HG03520 (cell line): Measurements from ENCODE around the gene EIF3K.
"Not testable (repeated sequence)": the region's sequence is repeated elsewhere in the genome, so short reads cannot be mapped to it uniquely, and the experiment has no call there.

ENCODE experiments used
- ATAC-seq: cut with Tn5 transposase; IDR thresholded peaks from one replicate; pipeline ENCODE4 v1.9.1; 2021; ENCODE audit warnings: mild to moderate bottlenecking, moderate library complexity; ENCODE audit not compliant: unreplicated experiment

EIF3K gene, protein sequence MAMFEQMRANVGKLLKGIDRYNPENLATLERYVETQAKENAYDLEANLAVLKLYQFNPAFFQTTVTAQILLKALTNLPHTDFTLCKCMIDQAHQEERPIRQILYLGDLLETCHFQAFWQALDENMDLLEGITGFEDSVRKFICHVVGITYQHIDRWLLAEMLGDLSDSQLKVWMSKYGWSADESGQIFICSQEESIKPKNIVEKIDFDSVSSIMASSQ

DNA sequence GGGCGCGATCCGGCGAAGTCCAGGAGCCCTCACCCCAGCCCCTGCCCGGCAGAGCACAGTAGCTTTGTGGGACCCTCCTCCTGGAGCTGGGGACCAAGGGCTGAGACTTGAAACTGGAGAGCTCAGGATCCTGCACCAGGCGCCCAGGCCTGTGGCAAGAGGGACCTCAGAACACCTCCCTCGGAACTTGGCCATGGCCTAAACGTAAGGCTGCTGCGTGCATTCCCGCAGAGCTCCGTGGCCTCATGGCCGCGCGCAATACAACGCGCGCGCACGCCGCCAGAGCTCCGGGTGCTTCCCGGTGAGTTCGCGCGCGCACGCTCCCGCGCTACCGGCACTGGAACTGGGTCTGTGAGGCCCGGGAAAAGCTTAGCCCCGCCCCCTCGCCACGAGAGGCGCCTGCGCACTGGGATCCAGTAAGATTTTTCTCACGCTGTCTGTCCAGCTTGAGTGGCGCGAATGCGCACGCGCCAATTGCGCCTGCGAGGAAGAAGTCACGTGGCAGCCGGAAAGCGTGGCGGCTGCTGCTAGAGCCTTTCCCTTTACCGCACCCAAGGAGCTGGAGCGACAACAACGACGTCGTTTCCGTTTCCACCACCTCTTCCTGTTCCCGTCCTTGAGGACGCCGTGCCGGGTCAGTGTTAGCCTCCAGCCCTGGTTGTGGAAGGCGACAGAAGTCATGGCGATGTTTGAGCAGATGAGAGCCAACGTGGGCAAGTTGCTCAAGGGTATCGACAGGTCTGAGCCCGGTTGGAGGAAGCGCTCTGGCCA lies at the start of gene EIF3K:
Gene EIF3K (plus strand): TSS at position 599 of the 771 bp plus-strand sequence. CDS start 81 bp downstream, at position 680.
- peak; percentile 64 for ATAC-seq

DNA sequence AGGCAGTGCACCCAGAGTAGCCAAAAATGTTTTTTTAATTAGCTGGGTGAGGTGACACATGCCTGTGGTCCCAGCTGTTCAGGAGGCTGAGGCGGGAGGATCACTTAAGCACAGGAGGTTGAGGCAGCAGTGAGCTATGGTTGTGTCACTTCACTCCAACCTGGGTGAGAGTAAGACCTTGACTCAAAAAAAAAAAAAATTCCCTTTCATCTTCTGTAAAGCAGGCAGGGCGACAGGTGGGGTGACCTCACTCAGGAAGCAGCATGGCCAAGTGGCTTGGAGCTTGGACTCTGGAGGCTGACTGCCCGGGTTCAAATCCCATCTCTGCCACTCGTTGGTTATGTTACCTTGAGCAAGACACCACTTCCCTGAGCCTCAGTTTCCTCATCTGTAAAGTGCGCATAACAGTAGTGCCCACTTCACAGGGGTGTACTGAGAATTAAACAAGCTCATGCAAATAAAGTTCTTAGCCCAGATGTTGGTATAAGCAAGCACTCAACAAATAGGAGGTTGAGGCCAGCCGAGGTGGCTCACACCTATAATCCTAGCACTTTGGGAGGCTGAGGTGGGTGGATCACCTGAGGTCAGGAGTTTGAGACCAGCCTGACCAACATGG lies 49.5 kb upstream of the EIF3K start:
- no peak for ATAC-seq

DNA sequence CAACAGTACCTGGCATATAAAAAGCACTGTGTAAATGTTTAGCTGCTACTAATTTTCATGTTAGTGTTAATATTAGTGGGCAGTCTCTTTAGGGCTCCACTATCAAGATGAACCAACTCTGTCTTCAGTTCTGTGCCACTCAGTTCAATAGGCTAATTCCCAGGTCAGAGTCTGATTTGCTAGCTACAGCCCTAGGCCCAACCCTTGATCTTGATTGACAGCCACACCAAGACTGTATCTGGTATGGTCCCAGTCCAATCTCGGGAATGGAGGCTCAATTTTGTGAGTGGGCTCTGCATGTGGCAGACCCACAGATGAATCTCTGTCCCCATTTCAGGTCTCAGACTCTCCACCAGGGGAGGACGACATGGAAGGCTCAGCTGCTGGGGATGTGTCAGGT lies 47.3 kb upstream of the EIF3K start:
- ATAC-seq: no peak

DNA sequence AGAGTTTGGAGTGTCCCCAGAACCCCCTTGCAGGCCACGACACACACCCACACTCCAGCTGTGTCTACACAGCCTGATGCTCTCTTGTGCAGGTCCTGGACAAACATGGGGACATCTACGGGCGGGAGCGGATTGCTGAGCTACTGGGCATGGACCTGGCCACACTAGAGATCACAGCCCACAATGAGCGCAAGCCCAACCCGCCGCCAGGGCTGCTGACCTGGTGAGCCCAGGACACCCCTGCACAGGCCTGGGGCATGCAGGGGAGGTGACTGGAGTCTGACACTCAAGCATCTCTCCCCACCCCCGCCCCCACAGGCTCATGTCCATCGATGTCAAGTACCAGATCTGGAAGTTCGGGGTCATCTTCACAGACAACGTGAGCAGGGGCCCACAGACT lies 41.2 kb upstream of the EIF3K start:
- ATAC-seq: no peak

DNA sequence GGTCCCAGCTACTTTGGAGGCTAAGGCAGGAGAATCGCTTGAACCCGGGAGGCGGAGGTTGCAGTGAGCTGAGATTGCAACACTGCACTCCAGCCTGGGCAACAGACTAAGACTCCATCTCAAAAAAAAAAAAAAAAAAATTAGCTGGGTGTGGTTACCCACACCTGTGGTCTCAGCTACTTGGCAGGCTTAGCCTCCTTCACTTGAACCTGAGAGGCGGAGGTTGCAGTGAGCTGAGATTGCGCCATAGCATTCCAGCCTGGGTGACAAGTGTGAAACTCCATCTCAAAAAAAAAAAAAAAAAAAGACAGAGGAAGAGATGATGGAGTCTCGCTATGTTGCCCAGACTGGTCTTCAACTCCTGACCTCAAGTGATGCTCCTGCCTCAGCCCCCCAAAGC lies 39.7 kb upstream of the EIF3K start:
- not testable (repeated sequence) for ATAC-seq

DNA sequence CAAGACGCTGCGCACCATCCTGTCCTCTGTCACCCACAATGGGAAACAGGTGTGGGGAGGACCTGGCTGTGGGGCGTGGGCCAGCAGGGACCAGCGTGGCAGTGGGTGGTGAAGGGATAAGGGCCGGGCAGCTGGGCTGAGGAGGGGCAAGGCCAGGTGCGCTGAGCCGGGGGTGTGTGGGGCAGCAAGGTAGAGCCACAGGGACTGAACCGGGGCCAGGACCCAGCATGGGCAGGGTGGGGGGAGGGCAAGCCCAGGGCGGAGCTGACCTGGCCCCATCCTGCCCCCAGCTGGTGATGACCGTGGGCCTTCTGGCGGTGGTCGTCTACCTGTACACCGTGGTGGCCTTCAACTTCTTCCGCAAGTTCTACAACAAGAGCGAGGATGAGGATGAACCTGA lies 38.9 kb upstream of the EIF3K start:
- ATAC-seq: no peak

DNA sequence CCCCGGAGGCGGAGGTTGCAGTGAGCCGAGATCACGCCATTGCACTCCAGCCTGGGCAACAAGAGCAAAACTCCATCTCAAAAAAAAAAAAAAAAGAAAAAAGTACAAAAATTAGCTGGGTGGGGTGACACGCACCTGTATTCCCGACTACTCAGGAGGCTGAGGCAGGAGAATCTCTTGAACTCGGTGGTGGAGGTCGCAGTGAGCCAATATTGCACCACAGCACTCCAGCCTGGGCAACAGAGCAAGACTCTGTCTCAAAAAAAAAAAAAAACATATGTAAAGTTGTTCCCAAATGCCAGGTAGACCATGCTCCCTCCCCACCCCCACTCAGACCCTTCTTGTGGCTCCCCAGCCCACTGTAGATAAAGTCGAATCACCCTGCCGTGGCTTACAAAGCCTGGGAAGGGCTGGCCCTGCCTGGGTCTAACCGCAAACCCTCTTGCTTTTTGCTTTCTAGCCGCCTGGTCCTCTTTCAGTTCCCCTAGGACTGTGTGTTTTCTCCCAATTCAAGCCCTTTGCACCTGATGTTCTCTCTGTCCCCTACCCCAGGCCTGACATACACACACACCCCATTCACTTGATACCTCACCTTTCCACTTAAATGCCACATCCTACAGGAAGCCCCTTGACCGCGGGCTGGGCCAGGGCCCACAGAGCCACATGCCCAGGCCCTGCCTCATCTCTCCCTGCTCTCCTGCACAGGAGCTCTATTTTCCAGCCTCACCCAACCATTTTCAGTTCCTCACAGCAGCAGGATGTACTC lies 35.6 kb upstream of the EIF3K start:
- ATAC-seq: no peak

DNA sequence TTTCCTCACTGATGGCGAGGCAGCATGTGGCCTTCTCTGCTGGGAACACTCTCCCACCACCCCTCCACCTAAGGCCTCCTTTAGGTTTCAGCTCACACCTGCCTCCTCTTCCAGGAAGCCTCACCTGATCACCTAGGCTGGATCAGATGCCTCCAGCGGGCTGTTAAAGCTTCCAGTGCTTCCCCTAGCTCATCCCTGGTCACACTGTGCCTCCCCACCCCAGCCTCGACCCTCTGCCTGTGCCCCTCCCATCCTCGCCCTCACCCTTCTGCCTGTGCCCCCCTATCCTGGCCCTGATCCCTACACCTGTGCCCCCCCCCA lies 35.0 kb upstream of the EIF3K start:
- no peak for ATAC-seq

DNA sequence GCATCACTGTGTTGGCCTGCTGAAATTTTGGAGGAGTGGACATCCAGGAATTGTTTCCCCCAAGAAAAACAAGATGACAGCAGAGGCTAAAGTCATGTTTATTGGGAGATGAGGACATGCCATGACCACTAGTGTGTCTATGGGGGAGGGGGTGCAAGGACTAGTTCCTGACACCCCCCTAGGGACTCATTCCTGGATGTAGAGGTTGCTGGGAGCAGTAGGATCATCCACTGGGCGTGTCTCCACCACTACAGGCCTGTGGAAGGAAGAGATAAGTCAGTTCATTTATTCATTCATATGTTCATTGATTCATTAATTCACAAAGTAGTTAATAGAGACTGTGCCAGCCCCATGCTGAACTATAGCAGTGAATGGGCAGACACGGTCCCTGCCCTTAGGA lies 31.4 kb upstream of the EIF3K start:
- no peak for ATAC-seq

DNA sequence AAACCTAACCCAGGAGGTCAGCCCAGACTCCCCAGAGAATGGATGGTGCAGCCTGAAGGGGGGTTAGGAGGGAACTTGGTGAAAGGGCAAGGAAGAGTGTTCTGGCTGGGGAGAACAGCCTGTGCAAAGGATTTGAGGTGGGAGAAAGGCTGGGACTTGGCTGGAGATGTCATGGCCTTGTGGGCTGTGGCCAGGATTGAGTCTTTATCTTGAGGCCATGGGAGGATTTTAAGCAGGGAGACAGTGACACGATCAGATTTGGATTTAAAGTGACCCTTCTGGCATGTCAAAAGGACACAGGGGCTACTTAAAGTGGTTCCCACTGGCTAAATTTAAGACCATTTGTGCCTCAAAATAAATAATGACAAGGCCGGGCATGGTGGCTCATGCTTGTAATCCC lies 30.9 kb upstream of the EIF3K start:
- no peak for ATAC-seq

DNA sequence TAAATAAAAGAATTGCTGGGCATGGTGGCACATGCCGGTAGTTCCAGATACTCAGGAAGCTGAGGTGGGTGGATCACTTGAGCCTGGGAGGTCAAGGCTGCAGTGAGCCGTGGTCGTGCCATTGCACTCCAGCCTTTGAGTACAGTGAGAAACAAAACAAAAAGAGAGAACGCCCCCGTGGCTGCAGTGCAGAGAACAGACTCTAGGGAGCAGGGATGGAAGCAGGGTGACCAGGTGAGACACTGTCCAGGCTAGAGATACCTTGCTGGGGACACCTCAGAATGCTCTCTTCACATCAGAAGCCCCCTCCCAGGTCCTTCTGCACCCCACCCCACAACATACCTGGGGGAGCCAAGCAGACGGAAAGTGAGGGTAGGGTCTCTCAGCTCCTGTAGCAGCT lies 26.0 kb upstream of the EIF3K start:
- no peak for ATAC-seq

DNA sequence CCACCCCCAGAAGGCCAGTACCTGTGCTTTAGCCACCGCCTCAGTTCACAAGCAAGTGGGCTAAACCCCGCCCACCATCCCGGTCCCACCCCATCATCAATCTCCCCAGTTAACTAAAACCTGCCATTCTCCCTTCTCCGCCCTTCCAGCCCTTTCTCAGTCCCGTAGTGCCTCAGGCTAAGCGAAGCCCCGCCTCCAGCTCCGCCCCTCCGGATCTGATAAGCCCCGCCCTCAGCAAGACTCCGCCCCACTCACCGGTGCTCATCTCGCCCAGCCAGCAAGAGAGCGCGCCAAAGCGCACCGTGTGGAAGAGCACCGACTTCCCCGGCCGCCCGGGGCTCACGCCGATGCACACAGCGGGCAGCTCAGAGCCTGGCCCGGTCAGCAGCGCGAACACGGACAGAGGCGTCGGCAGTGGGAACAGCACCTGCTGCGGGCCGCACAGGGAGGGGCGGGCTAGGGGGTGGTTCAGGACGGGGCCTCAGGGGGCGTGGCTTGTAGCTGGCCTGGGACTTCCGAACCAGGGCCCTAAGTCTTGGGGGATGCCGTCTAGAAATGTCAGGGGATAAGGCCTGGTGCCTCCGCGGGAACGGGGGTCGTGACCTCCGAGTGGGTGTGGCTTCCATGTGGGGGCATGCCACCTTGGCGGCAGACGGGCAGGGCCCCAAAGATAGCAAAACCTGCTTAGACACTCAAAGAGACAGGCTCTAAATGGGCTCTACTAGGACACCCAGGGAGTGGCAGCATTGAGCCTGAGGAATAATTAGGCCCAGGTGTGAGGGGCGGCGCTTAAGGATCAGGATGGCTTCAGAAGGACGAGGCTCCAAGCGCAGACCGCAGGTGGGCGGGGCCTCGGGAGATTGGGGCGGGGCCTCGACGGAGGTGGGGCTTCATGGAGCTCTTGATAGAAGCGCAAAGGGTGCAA lies 22.7 kb upstream of the EIF3K start:
- ATAC-seq: no peak

DNA sequence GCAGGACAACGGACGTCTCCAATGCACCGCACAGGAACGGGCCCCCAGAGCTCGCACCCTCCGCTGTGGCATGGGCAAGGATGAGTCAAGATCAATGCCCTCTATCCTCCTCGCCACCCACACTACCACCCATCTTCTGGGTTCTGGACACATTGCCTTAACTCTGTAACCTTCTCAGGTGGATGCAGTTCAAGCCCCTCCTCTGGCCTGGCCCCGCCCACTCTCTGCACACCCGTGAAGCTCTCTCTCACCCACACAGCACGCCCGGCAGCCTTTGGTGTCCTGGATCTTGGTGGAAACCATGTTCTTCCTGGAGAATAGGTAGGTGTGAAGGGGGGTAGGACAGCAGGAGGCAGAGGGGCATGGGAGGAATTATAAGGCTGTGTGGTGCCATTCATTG lies 21.9 kb upstream of the EIF3K start:
- no peak for ATAC-seq

DNA sequence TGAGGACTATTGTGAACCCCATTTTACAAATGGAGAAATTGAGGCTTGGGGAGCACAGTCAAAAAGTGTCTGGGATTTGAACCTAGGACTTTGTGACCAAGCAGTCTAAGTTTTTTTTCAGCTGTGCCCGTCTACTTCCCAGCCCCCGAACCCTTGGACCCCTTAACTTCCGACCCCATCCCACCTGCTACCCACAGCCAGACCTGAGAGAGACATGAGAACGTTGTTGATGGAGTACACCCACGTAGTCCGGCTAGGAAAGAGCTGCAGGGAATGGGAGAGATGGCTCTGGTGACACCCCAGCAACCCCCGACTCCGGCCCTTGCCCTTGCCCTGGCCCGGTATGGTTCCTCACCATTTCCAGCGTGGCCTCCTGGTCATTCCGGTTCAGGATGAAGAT lies 19.3 kb upstream of the EIF3K start:
- no peak for ATAC-seq

DNA sequence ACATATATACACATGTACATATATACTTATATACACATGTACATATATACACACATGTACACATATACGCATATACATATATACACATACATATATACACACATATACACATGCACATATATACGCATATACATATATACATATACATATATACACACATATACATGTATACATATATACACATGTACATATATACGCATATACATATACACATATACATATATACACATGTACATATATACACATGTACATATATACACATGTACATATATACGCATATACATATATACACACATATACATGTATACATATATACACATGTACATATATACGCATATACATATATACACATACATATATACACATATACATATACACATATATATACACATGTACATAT lies 16.1 kb upstream of the EIF3K start:
- not testable (repeated sequence) for ATAC-seq

DNA sequence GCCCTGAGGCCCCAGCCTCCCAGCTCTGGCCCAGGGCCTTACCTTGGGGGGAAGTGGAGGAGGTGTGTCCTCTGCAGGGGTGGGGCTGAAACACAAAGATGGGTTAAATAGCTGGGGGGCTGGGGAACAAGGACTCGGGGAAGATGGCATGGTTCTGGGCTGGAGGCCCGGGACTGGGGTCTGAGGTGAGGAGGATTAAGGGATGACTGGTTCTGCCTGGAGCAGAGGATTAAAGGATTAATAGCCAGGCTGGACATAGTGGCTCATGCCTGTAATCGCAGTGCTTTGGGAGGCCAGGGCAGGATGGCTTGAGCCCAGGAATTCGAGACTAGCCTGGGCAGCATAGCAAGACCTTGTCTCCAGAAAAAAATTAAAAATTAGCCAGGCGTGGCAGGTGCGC lies 12.9 kb upstream of the EIF3K start:
- ATAC-seq: no peak

DNA sequence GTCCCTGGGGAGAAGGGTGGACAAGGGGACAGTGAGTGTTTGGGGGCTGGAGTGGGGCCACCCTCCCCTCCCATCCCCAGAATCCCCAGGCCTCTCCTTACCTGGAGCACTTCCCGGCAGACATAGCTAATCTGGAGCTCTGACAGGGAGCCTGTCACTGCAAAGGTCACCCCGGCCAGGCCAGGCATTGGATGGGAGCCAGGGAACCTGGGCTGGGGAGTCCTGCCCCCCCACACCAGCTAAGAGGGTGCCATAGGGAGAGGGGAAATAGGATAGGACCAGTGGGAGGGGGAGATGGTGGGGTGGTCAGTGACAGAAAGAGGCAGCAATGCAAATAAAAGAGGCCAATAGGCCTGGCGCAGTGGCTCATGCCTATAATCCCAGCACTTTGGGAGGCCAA lies 4.7 kb upstream of the EIF3K start:
- no peak for ATAC-seq

DNA sequence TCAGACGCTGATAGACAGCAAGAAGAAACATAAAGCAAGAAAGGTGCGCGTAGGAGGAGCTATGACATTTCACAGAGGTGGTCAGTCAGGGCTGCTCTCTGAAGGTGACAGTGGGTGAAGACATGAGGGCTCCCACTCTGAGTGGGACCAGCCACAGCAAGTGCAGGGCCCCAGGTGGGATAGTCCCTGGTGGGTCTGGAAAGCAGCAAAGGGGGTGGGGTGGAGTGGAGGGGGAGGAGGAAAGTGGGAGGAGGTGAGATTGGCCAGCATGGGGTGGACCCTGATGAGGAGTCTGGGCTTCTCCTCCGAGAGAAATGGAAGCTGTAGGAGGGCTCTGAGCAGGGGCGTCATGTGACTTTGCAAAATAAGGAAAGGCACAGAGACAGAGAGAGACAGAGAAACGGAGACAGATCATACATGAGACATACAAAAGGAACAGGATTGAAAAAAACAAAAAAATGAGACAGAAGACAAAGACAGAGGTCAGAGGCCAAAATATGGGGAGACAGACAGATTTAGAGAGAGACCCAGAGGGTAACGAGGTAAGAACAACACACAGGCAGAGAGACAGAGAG lies 3.9 kb upstream of the EIF3K start:
- ATAC-seq: no peak

DNA sequence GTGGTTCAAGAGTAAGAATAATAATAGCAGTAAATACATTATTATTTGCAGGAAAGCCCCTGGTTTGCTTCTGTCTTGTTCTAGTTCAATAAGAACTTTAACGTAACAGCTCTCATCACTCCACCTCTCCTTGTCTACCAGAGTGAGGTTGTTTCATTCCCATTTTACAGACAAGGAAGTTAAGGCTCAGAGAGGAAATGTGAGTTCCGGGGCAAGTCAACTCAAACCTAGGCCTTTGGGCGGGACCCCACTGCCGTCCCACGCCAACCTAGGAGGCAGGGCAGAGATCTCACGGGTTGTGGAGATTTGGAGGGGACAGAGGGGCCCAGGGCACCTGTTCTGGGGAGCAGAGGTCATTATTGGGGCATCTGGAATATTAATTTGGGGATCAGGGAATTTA lies 2.7 kb upstream of the EIF3K start:
- ATAC-seq: no peak

DNA sequence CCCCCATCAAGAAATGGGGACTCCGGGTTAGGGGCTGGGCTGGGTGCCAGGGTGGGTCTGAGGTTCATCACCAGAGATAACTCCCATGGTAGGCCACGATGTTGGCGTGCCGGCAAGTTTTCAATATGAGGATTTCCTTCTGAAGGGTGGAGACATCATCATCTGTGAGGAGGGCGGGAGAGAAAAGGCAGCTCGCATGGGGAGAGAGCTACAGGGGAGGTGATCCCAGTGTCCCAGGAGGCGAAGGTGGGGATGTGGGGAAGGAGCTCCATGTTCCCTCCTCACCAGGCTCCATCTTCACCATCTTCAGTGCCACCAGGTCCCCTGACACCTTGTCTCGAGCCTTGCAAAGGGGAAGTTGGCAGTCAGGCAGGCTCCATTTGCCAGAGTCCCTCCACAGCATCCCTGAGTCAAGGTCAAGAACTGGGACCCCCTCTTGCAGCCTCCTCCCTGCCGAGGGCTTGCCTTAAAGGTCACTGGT lies 1.7 kb upstream of the EIF3K start:
- ATAC-seq: no peak
